Spleen (tissue), 11 donors: Measurements from ENCODE around the gene COL5A1. TPM values are rescaled to one million over a fixed set of nuclear protein-coding genes. Genes with fewer than 3 reads are reported as not detected.

ENCODE experiments used
- DNase-seq: peaks from one replicate; pipeline ENCODE4 v3.0.0-alpha.2; 2020
- H3K27ac ChIP-seq, 8 donors: fragments of 200-600 bp; sonication (generic) in 7 of 8; 1 replicate in 4 of 8; 2 replicates in 4 of 8; pipeline versions ENCODE4 v1.5.0 to v1.8.0; 2016 to 2021; ENCODE audit warnings: inconsistent platforms in 4 of 8, mild to moderate bottlenecking in 4 of 8, moderate library complexity in 1 of 8
- H3K27me3 ChIP-seq, 7 donors: fragments of 200-600 bp; sonication (generic) in 6 of 7; replicated peaks in 1 of 7; 1 replicate in 4 of 7; 2 replicates in 3 of 7; pipeline versions ENCODE4 v1.5.0 to v1.8.0; 2016 to 2021; ENCODE audit warnings: inconsistent platforms in 3 of 7, mild to moderate bottlenecking in 1 of 7
- H3K36me3 ChIP-seq, 6 donors: fragments of 200-600 bp; sonication (generic) in 5 of 6; 1 replicate in 4 of 6; 2 replicates in 2 of 6; pipeline versions ENCODE4 v1.5.0 to v1.8.0; 2016 to 2021; ENCODE audit warnings: inconsistent platforms in 2 of 6
- H3K4me1 ChIP-seq, 6 donors: fragments of 200-600 bp; sonication (generic) in 5 of 6; 1 replicate in 3 of 6; 2 replicates in 3 of 6; pipeline versions ENCODE4 v1.5.0 to v1.8.0; 2016 to 2021; ENCODE audit warnings: inconsistent platforms in 3 of 6
- H3K4me3 ChIP-seq, 8 donors: fragments of 200-600 bp; sonication (generic) in 7 of 8; 1 replicate in 4 of 8; 2 replicates in 4 of 8; pipeline versions ENCODE4 v1.5.0 to v1.8.0; 2016 to 2021; ENCODE audit warnings: inconsistent platforms in 4 of 8, mild to moderate bottlenecking in 4 of 8, moderate library complexity in 2 of 8
- H3K9me3 ChIP-seq, 8 donors: fragments of 200-600 bp; sonication (generic) in 7 of 8; 1 replicate in 4 of 8; 2 replicates in 4 of 8; pipeline versions ENCODE4 v1.5.0 to v1.8.0; 2016 to 2021; ENCODE audit warnings: inconsistent platforms in 4 of 8
- CTCF ChIP-seq, 11 experiments: fragments of 200-600 bp in 7 of 11; fragments of 450-650 bp in 4 of 11; sonication (generic) in 4 of 11; IDR thresholded peaks in 8 of 11; conservative IDR thresholded peaks in 3 of 11; 1 replicate in 7 of 11; 2 replicates in 4 of 11; pipeline versions ENCODE4 v1.4.0 to v1.8.0; 2016 to 2021; ENCODE audit warnings: antibody characterized with exemption in 11 of 11, inconsistent platforms in 4 of 11, mild to moderate bottlenecking in 1 of 11
- POLR2A ChIP-seq, 3 donors: fragments of 450-650 bp; IDR thresholded peaks; one replicate each; pipeline ENCODE4 v1.5.1; 2017; ENCODE audit warnings: antibody characterized with exemption in 3 of 3, mild to moderate bottlenecking in 1 of 3
- POLR2AphosphoS5 ChIP-seq, 3 donors: sonication (generic); formaldehyde crosslinking; IDR thresholded peaks; one replicate each; pipeline ENCODE4 v1.5.1; 2017; ENCODE audit warnings: antibody characterized with exemption in 3 of 3
- WGBS, 5 donors: extraction: QIAGEN DNeasy Blood & Tissue Kit in 3 of 5; methylation state at CpG; one replicate each; pipeline versions ENCODE4 v1.1.5 to v1.1.7; 2013 to 2018; 5-methylcytosine and 5-hydroxymethylcytosine counted together
- intact Hi-C: fragments of 100-400 bp; cut with DNase I; formaldehyde crosslinking; loops from one replicate; pipeline ENCODE4 v1.15.0; 2023; ENCODE audit warnings: low total_unique reads
- polyA plus RNA-seq, 3 donors: library from polyadenylated mRNA; stranded (reverse); fragments of 200-250 nt; gene quantifications; one replicate each; pipeline ENCODE4 v1.2.1, GENCODE V29; 2013
- total RNA-seq, 7 donors: library from RNA; depleted of rRNA in 3 of 7; stranded (reverse); fragments of >200 nt in 3 of 7; fragmentation: NEBNext Ultra II Directional in 4 of 7; extraction: Animal tissue kit (Norgen Biotek cat#: 25700) in 4 of 7; gene quantifications; one replicate each; pipeline versions ENCODE4 v1.1.0 to v1.2.1, GENCODE V29; 2016 to 2021
- donor health status: healthy with polysubstance abuse.
- donor health status: DM: no; HTN: no; CAD: no; lungs with moderate emphysema.
- donor health status: DM: no; HTN: no; CAD: no.
- donor health status: Bipolar disorder and iron deficiency.
- donor health status: healthy.
- donor health status: DM: no; HTN: no; CAD: no.
- donor health status: DM: yes; HTN: yes; CAD: no.

The COL5A1 gene
- total and polyA plus RNA-seq, 10 donors, result 2.6 to 50.6 (median 23.7) TPM

GRCh38 chr9:134619983-134620661 is 21.5 kb upstream of the COL5A1 start:
- TF ChIP-seq CTCF (IDR thresholded peaks at IDR 0.05 in 8 of 11, conservative IDR thresholded peaks at IDR 0.05 in 3 of 11), result no peak
- no peak for TF ChIP-seq POLR2AphosphoS5 (IDR thresholded peaks at IDR 0.05)
- TF ChIP-seq POLR2A (IDR thresholded peaks at IDR 0.05), result no peak
- peak; percentile 65 for DNase-seq
- no peaks in the 10 kb centered on the region for H3K4me1 ChIP-seq
- no peak overlapping the region for H3K27ac ChIP-seq
- H3K4me3 ChIP-seq, result no peak overlapping the region
- 82 to 95% (median 88%) methylated on average over 6 to 19 of the region's 19 CpGs for WGBS, 5 donors
- no peaks in the 10 kb centered on the region for H3K9me3 ChIP-seq
- H3K36me3 ChIP-seq, result no peaks in the 10 kb centered on the region
- peaks cover 0 to 26% (median 0%) of the 10 kb centered on the region in 7 donors for H3K27me3 ChIP-seq
- intact Hi-C loops, result no loop called here

GRCh38 chr9:134620751-134621557 is 20.6 kb upstream of the COL5A1 start:
- 64 to 83% (median 78%) methylated on average over 19 to 21 of the region's 21 CpGs for WGBS, 5 donors

GRCh38 chr9:134621558-134622110 is 20.0 kb upstream of the COL5A1 start:
- H3K27me3 ChIP-seq, result peaks cover 0 to 26% (median 0%) of the 10 kb centered on the region in 7 donors
- 87 to 93% (median 88%) methylated on average over 11 to 12 of the region's 12 CpGs for WGBS, 5 donors
- H3K4me3 ChIP-seq, result no peak overlapping the region
- H3K36me3 ChIP-seq, result no peaks in the 10 kb centered on the region
- TF ChIP-seq POLR2AphosphoS5 (IDR thresholded peaks at IDR 0.05) (no peak), CTCF (IDR thresholded peaks at IDR 0.05 in 8 of 11, conservative IDR thresholded peaks at IDR 0.05 in 3 of 11) (no peak), POLR2A (IDR thresholded peaks at IDR 0.05) (no peak)
- H3K27ac ChIP-seq, result no peak overlapping the region
- H3K9me3 ChIP-seq, result no peaks in the 10 kb centered on the region
- peaks cover 0 to 11% (median 0%) of the 10 kb centered on the region in 6 donors for H3K4me1 ChIP-seq
- intact Hi-C loops, result no loop called here
- peak; percentile 52 for DNase-seq

More at GRCh38 chr9:134620751-134621557, 20.6 kb upstream of the COL5A1 start:
- H3K9me3 ChIP-seq, result no peaks in the 10 kb centered on the region
- H3K27ac ChIP-seq, result no peak overlapping the region
- DNase-seq, result peak; percentile 41
- H3K4me3 ChIP-seq, result no peak overlapping the region
- H3K4me1 ChIP-seq, result peaks cover 0 to 6% (median 0%) of the 10 kb centered on the region in 6 donors
- H3K36me3 ChIP-seq, result no peaks in the 10 kb centered on the region
- peaks cover 0 to 26% (median 0%) of the 10 kb centered on the region in 7 donors for H3K27me3 ChIP-seq
- intact Hi-C loops, result no loop called here
- TF ChIP-seq POLR2AphosphoS5 (IDR thresholded peaks at IDR 0.05) (no peak), CTCF (IDR thresholded peaks at IDR 0.05 in 8 of 11, conservative IDR thresholded peaks at IDR 0.05 in 3 of 11) (no peak), POLR2A (IDR thresholded peaks at IDR 0.05) (no peak)

GRCh38 chr9:134622896-134623257 is 18.7 kb upstream of the COL5A1 start:
- Histone ChIP-seq H3K9me3 (no peaks in the 10 kb centered on the region), H3K27me3 (peaks cover 0 to 26% (median 0%) of the 10 kb centered on the region in 7 donors), H3K4me1 (peaks cover 0 to 11% (median 0%) of the 10 kb centered on the region in 6 donors), H3K4me3 (no peak overlapping the region), H3K27ac (no peak overlapping the region), H3K36me3 (no peaks in the 10 kb centered on the region)
- TF ChIP-seq POLR2AphosphoS5 (IDR thresholded peaks at IDR 0.05), result no peak
- TF ChIP-seq POLR2A (IDR thresholded peaks at IDR 0.05), result no peak
- no peak for TF ChIP-seq CTCF (IDR thresholded peaks at IDR 0.05 in 8 of 11, conservative IDR thresholded peaks at IDR 0.05 in 3 of 11)
- 82 to 95% (median 87%) methylated on average over 6 of the region's 6 CpGs for WGBS, 5 donors
- intact Hi-C loops, result no loop called here
- peak; percentile 16 for DNase-seq
